Posterior cingulate gyrus (tissue), 11 donors: ENCODE data around the gene VPS11.

ENCODE experiments used
- DNase-seq, 10 donors: peaks; one replicate each; pipeline versions ENCODE4 v3.0.0 to v3.0.0-alpha.2; 2020 to 2021; ENCODE audit warnings: mixed read lengths in 3 of 10
- intact Hi-C: fragments of 100-400 bp; cut with DNase I; formaldehyde crosslinking; loops from one replicate; pipeline ENCODE4 v1.15.1; 2023

Gene VPS11

DNA sequence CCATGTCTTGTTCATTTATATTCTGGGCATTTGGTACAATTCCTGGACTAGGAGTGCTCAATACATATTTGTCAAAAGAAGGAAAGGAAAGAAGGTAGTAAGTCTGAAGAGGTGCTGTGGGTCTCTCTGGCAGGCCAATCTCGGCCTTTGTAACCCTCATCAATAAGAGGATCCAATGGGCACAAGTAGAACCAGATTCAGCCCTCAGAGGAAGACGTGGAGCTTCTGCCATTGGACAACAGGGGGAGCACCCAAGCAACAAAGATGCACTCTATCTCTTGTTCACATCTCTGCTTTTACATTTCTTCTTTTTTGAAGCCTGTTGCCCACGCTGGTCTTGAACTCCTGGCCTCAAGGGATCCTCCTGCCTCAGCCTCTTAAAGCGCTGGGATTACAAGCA, 2.2 kb upstream of the VPS11 start:
- peak in 2 of 10 donors; percentile 5 to 56 for DNase-seq

DNA sequence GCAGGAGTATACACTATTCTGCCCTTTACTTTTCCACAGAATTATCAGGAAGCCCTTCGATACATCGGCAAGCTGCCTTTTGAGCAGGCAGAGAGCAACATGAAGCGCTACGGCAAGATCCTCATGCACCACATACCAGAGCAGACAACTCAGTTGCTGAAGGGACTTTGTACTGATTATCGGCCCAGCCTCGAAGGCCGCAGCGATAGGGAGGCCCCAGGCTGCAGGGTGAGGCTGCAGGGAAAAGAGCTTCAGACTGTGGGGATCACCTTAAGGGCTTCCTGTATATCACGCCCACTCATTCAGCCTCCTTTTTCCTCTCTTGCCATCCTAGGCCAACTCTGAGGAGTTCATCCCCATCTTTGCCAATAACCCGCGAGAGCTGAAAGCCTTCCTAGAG, 10.2 kb downstream of the VPS11 start:
- DNase-seq, result peak in 2 of 10 donors; percentile 26 to 38
- intact Hi-C loops, result no loop called here

More for the DNA sequence above, 2.2 kb upstream of the VPS11 start:
- intact Hi-C loops, result no loop called here

GRCh38 chr11:119078675-119079420, 11.2 kb downstream of the VPS11 start:
- intact Hi-C loops, result no loop called here

GRCh38 chr11:119081682-119082260, 14.2 kb downstream of the VPS11 start:
- intact Hi-C loops, result no loop called here

More at GRCh38 chr11:119078675-119079420, 11.2 kb downstream of the VPS11 start:
- peak in 2 of 10 donors; percentile 65 to 78 for DNase-seq

GRCh38 chr11:119084663-119085436, 17.2 kb downstream of the VPS11 start, which contains the start of gene HMBS:
Gene HMBS, plus strand, starts transcription at chr11:119084881. Its CDS starts 153 bp downstream, at chr11:119085034.
- DNase-seq, result peak; percentile 91 to 100 (median 96)
- intact Hi-C loops, result loop anchor here (1.0 kb wide), 1 partner anchor 18 kb away; the partner anchor contains the start of gene VPS11

More at GRCh38 chr11:119081682-119082260, 14.2 kb downstream of the VPS11 start:
- peak in 5 of 10 donors; percentile 39 to 93 (median 67) for DNase-seq

GRCh38 chr11:119085437-119085847, 17.8 kb downstream of the VPS11 start:
- peak in 2 of 10 donors; percentile 86 to 87 for DNase-seq
- intact Hi-C loops, result loop anchor here (1.0 kb wide), 1 partner anchor 18 kb away; the partner anchor contains the start of gene VPS11

DNA sequence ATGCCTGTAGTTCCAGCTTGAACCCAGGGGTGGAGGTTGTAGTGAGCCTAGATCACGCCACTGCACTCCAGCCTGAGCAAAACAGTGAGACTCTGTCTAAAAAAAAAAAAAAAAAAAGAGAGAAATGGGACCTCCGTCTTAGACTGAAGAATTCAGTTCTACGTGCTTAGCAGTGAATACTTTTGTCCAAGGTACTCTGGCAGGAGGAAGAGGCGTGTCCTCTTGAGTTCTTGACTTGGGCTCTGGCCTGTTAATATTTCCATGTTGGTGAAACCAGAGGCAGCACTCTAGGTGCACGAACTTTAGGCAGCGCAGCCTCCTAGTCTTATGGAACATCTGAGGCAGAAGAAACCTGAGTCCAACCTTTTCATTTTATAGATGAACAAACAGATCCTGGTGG, 19.5 kb downstream of the VPS11 start:
- intact Hi-C loops, result no loop called here
- DNase-seq, result peak in 1 of 10 donors; percentile 18

DNA sequence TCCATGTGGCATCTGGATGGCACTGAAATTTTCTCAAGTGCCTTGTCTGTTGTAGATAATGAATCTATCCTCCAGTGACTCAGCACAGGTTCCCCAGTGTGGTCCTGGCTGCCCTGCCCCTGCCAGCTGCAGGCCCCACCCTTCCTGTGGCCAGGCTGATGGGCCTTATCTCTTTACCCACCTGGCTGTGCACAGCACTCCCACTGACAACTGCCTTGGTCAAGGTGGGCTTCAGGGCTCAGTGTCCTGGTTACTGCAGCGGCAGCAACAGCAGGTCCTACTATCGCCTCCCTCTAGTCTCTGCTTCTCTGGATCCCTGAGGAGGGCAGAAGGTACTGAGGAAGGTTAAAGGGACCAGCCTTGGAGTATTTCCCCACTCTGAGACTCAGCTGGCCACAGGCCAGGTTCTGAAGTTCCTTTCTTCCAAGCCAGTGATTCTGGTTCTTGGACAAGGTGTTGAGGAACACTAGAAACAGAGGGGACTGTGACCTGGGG, 20.2 kb downstream of the VPS11 start:
- intact Hi-C loops, result no loop called here
- peak in 2 of 10 donors; percentile 35 to 72 for DNase-seq

GRCh38 chr11:119088406-119088805, 20.8 kb downstream of the VPS11 start:
- intact Hi-C loops, result no loop called here
- peak in 1 of 10 donors; percentile 39 for DNase-seq

DNA sequence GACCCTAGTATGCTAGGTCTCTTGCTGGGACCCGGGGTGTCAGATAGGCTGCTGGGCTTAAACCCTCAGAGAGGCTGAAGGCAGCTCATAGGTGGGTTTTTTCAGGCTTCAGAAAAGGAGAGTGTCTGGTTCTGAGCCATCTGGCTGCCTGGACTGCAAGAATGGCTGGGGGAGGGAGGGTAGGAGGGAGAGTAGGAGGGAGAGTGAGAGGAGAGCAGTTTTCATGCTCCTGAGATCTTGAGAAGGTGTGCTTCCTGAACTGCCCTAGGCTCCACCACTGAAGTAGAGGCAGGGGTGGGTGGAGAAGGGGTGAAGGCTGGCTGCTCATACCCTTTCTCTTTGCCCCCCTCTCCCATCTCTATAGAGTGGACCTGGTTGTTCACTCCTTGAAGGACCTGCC, 21.7 kb downstream of the VPS11 start:
- intact Hi-C loops, result no loop called here
- DNase-seq, result no peak

DNA sequence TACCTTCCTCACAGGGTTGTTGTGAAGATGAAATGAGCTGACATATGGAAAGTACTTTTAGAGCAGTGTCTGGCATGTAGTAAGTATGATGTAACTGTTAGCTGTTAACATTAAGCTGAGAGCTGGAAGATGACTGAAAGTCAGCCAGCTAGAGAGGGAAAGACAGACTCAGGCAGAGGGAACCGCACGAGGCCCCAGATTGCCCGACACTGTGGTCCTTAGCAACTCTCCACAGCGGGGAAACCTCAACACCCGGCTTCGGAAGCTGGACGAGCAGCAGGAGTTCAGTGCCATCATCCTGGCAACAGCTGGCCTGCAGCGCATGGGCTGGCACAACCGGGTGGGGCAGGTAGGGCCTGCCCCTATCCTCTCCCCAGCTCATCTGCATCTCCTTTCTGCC, 23.6 kb downstream of the VPS11 start:
- DNase-seq, result peak in 2 of 10 donors; percentile 71 to 77
- intact Hi-C loops, result no loop called here

DNA sequence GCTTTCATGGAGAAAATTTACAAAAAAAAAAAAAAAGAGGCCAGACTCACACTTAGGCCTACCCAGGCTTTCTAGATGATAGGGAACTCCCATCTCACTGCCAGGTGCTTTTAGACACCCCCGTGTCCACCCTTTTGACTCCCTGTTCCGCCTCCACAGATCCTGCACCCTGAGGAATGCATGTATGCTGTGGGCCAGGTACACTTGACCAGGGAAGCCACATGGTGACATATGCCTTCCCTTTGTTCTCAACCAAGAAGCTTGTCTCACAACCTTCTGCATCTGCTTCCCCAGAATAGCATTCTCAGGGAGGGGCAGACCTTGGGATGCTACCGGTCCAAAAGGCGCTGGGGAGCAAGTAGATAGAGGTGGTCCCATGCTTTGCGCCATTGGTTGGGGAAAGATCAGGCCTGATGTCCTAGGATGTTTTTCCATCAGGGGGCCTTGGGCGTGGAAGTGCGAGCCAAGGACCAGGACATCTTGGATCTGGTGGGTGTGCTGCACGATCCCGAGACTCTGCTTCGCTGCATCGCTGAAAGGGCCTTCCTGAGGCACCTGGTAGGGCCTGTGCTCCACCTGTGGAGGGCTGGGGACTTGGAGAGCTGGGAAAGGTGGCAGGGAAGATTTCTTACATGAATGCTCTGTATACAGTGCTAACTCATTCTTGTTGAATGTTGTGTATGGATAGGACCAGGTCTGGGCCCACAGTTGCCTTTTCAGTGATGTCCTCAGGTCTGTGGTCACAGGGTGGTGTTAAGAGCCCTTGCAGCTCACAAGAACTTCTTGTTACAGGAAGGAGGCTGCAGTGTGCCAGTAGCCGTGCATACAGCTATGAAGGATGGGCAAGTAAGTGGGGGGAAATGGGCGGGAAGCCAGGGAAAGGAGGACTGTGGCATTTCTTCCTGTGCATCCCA, 24.6 kb downstream of the VPS11 start:
- DNase-seq, result peak in 1 of 10 donors; percentile 51
- intact Hi-C loops, result no loop called here

DNA sequence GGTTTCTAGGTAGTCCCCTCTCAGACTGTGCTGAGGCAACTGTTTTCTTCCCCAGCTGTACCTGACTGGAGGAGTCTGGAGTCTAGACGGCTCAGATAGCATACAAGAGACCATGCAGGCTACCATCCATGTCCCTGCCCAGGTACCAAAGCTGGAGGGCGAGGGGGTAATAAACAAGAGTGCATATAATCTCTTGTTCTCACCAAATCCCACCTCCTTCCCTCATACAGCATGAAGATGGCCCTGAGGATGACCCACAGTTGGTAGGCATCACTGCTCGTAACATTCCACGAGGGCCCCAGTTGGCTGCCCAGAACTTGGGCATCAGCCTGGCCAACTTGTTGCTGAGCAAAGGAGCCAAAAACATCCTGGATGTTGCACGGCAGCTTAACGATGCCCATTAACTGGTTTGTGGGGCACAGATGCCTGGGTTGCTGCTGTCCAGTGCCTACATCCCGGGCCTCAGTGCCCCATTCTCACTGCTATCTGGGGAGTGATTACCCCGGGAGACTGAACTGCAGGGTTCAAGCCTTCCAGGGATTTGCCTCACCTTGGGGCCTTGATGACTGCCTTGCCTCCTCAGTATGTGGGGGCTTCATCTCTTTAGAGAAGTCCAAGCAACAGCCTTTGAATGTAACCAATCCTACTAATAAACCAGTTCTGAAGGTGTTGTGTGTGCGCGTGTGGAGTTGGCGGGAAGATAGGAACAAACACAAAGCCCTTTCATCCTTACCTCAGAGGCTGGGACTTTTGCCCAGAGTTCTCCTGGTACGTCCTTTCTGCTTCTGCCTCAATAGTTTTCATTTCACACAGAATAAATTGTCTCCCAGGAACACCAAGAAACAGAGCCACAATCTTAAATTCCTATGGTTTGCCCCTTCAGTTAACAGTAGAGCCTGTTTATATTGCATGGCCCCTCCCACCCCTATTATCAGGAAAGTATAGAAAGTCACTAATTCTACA, 25.5 kb downstream of the VPS11 start:
- DNase-seq, result peak in 1 of 10 donors; percentile 65
- intact Hi-C loops, result no loop called here

DNA sequence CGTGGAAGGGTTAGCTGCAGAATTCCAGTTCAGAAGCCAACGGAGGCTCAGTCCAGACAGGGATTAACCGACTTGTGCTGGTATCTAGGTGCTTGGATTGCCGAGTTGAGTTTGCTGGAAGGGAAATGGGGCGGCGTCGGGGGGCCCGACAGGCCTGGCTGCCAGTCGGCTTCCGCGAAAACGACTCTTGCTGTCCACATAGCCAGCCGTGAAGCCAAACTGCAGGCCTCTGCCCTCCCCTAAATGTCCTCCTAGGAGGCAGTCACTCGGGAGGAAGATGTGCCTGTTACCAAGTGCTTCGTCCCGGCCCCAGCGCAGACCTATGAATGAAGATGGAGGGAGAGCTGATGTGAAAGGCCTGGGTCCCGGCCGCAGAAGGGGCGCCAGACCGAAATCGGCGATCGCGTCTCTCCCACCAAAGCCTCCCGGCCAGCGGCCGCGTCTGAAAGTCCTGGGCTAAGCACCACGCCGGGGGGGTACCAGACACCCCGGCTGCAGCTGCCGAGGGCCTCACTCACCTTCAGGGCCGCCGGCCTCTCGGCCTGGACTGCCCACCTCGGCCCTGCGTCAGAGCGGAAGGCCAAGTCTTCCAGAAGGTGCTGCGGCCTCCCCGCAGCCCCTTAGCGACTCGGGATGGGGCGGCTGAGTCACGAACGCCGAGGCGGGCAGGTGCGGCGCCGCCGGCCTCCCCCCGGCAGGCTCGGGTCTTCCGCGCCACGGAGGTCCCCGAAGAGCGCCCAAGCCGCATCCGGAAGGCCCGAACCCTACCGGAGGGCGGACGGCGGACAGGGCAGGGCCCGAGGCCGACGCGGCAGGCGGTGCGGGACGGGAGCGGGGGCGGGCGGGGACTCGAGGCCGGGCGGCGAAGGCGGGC, 26.6 kb downstream of the VPS11 start:
- DNase-seq, result peak in 4 of 10 donors; percentile 26 to 87 (median 84)
- intact Hi-C loops, result loop anchor here (2.0 kb wide), 2 partner anchors 37 to 63 kb away; partner anchors contain the start of genes HYOU1 and SLC37A4

DNA sequence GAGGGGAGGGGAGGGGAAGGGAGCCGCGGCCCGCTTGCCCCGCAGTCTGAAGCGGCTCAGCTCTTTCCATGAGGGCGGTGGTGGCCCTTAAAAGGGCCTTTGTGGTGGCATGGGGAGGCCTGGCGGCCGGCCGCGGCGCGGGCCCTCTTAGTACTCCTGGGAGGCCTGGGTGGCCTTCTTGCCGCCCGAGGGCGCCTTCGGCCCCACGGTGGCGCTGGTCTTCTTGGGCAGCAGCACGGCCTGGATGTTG, 27.1 kb downstream of the VPS11 start:
- peak; percentile 66 to 98 (median 83) for DNase-seq
- intact Hi-C loops, result loop anchor here (2.0 kb wide), 2 partner anchors 38 to 64 kb away; partner anchors contain the start of genes HYOU1 and SLC37A4

DNA sequence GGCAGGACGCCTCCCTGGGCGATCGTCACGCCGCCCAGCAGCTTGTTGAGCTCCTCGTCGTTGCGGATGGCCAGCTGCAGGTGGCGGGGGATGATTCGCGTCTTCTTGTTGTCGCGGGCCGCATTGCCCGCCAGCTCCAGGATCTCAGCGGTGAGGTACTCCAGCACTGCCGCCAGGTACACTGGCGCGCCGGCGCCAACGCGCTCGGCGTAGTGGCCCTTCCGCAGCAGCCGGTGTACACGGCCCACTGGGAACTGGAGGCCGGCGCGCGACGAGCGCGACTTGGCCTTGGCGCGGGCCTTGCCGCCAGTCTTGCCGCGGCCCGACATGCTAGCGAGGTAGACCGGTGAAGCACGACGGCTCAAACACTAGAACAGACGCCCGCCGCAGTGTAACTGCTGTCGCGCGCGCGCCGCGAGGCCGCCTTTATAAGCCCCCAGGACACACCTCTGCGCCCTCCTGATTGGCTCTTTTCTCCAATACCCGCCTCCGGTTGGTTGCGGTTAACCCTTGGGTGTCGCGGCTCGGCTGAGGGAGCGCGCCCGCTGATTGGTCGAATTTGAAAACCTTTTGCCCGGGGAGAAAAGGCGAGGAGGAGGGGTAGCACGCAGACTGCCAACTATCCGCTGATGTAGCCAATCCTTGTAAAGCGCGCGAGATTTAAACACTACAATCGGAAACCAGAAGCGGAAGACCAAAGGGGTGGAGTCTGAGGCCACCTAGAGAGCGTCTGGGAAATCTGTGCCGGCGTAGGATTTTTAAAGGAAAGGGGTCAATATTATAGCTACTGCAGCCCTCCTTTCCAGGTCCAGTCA, 27.7 kb downstream of the VPS11 start:
- peak; percentile 99 to 100 (median 100) for DNase-seq
- intact Hi-C loops, result loop anchor here (2.0 kb wide), 2 partner anchors 38 to 64 kb away; partner anchors contain the start of genes HYOU1 and SLC37A4
